Rectal smooth muscle tissue (tissue), 1 donor: Measurements from ENCODE around the gene KIFC1.
"Not testable (repeated sequence)": the region's sequence is repeated elsewhere in the genome, so short reads cannot be mapped to it uniquely, and the experiment has no call there.

Experiments used
- H3K27ac ChIP-seq: one replicate; pipeline ENCODE4 v1.7.0; 2013; ENCODE audit warnings: low read depth, low read length, inconsistent platforms
- H3K27me3 ChIP-seq: one replicate; pipeline ENCODE4 v1.7.0; 2013; ENCODE audit warnings: low read length; ENCODE audit not compliant: control insufficient read depth, insufficient read depth
- H3K36me3 ChIP-seq: one replicate; pipeline ENCODE4 v1.7.0; 2013; ENCODE audit warnings: low read length; ENCODE audit not compliant: control insufficient read depth, insufficient read depth
- H3K4me1 ChIP-seq: one replicate; pipeline ENCODE4 v1.7.0; 2013; ENCODE audit warnings: low read length; ENCODE audit not compliant: control insufficient read depth, insufficient read depth
- H3K4me3 ChIP-seq: one replicate; pipeline ENCODE4 v1.7.0; 2013; ENCODE audit warnings: low read length
- H3K9ac ChIP-seq: one replicate; pipeline ENCODE4 v1.7.0; 2013; ENCODE audit warnings: low read length

The KIFC1 gene

DNA sequence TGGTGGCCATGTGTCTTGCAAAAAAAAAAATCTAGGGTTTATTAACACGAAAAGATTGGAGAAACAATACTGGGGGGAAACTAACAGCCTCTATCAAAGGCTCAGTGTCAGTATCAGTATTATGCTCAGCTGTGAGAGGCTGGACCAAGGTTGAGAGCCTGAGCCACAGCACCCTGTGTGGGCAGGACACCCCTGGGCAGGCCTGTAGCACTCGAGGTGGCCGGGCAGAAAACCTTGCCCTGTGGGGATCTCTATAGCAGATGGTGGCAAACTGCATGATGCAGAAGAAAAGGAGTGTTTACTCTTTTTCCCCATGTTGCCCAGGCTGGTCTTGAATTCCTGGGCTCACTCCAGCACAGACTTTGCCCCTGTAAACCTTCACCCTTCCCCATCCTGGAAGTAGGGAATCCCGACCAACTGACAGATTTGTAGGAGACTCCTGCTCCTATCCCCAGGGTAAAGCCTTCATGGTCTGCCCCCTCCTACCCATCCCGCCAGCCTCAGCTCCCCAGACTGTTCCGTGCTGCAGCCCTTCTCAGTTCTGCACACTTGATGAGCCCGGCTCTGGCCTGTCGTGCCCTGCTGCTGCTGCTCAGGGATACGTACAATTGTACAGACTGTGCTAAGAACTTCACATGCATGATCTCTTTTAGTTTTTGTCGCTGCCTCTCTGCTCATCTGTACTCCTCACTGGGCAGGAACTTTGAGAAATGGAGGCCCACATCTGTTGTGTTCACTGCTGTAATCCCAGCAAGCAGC, 8.0 kb upstream of the KIFC1 start:
- no peak overlapping the region for H3K9ac ChIP-seq
- H3K27ac ChIP-seq, result no peak overlapping the region
- no peaks in the 10 kb centered on the region for H3K27me3 ChIP-seq
- H3K4me1 ChIP-seq, result peaks cover 3% of the 10 kb centered on the region
- H3K4me3 ChIP-seq, result no peak overlapping the region
- no peaks in the 10 kb centered on the region for H3K36me3 ChIP-seq

DNA sequence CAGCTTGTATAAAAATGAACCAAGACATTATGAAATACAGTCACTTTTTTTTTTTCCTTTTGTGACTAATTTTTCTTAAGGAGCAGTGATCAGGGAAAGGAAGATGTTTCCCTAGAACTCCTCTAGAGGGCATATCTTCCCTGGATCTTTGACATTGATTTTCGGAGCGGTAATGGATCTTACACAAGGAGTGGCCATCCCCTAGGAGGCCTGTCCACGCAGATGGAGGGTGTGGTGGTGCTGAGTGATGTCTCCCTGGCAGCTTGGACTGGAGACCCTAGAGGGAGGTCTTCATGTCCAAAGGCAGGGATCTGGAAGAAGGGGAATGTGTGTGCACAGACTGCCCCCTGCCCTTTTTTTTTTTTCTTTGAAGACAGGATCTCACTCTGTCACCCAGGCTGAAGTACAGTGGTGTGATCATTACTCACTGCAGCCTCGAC, 7.0 kb upstream of the KIFC1 start:
- Histone ChIP-seq H3K27ac (no peak overlapping the region), H3K36me3 (no peaks in the 10 kb centered on the region), H3K4me3 (no peak overlapping the region), H3K27me3 (no peaks in the 10 kb centered on the region), H3K9ac (no peak overlapping the region), H3K4me1 (peaks cover 3% of the 10 kb centered on the region)

DNA sequence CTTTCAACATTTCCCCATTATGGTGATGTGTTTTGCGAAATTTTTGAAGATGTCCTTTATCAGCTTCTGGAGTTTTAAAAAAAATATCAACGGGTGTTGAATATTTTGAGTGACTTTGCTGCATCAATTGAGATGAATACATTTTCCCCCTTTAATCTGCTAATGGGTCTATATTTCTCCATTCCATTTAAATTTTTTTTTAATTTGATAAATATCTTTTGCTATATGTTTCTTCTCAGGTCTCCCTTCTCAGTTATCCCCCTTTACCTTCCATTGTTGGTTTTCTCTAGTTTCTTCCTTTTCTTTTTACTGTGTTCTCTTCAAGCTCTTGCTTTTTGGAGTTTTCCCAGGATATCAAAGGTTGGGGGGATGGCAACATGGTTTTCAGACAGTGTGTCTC, 1.4 kb upstream of the KIFC1 start:
- Histone ChIP-seq H3K4me3 (no peak overlapping the region), H3K27me3 (no peaks in the 10 kb centered on the region), H3K36me3 (no peaks in the 10 kb centered on the region), H3K27ac (no peak overlapping the region), H3K4me1 (peaks cover 9% of the 10 kb centered on the region), H3K9ac (no peak overlapping the region)

DNA sequence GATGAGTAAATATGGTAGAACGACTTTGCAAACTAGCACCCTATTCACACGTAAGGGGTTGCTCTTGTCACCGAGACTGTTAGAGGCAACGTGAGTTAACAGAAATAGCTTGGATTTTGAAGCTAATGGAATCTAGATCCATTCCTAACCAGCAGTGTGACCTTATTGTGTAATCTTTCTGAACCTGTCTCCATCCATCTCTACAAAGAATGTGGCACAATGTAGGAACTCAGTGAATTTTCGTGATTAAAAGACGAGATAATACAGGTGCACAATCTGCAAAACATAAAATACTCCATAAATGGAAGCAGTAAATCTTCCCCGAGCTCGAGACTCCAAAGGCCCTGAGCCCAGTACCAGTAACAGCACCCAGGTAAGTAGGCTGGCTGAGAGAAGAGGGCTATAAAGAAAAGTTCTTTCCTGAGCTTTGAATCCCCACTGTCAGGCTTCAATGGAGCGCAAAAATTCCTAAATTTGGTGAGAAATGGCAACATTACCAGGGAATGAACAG, 801 bp upstream of the KIFC1 start:
- H3K27ac ChIP-seq, result peak overlapping the region; percentile 93
- H3K4me3 ChIP-seq, result peak overlapping the region; percentile 34
- H3K27me3 ChIP-seq, result no peaks in the 10 kb centered on the region
- peaks cover 9% of the 10 kb centered on the region for H3K4me1 ChIP-seq
- H3K36me3 ChIP-seq, result no peaks in the 10 kb centered on the region
- no peak overlapping the region for H3K9ac ChIP-seq

DNA sequence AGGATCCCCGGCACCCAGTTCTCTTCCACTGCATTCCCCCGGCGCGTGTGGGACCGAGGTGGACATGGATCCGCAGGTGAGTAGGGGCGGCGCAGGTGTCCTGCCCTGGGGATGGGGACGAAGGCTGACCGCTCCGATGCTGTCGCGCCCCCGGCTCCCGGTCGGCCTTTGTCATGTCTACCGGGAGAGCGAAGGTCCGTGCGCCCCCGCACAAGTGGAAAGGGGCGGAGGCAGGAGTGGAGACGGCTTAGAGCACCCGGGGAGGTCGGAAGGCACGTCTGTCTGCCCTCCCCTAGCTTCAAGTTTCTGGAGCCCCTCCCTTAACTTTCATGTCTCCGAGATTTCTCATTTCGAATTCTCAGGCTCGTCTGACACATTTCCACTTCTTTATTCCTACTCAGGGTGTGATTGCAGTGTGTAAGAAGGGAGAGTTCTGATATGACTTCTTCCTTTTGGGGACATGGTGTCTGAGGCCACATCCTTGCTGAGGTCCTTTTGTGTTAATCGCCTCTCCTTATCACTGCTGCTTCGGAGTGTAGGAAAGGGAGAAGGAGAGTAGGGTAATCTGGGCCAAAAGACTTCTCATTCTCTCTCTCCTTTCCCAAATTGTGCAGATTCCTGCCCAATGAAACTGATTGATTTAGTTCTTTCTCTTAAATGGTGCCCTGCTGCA, 435 bp downstream of the KIFC1 start:
- peak overlapping the region; percentile 86 for H3K4me3 ChIP-seq
- peak overlapping the region; percentile 93 for H3K27ac ChIP-seq
- H3K36me3 ChIP-seq, result no peaks in the 10 kb centered on the region
- peaks cover 9% of the 10 kb centered on the region for H3K4me1 ChIP-seq
- no peaks in the 10 kb centered on the region for H3K27me3 ChIP-seq
- peak overlapping the region; percentile 21 for H3K9ac ChIP-seq

DNA sequence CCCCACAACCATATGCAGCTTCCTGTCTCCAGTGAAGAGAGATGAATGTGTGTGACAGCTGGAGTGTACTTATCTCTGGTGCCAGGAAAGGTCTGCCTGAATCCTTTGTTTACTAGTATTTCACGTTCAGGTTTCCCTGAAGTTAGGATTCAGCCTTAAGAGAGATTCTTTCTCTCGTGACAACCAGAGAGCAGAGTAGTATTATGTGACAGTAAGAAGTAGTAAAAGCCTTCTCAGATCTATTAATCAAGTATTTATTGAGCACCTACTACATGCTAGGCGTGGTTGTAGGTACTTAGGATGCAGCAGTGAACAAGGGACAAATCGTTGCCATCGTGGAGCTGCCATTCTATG, 949 bp downstream of the KIFC1 start:
- H3K36me3 ChIP-seq, result no peaks in the 10 kb centered on the region
- H3K27me3 ChIP-seq, result no peaks in the 10 kb centered on the region
- peaks cover 9% of the 10 kb centered on the region for H3K4me1 ChIP-seq
- H3K9ac ChIP-seq, result no peak overlapping the region
- H3K4me3 ChIP-seq, result peak overlapping the region; percentile 86
- no peak overlapping the region for H3K27ac ChIP-seq

DNA sequence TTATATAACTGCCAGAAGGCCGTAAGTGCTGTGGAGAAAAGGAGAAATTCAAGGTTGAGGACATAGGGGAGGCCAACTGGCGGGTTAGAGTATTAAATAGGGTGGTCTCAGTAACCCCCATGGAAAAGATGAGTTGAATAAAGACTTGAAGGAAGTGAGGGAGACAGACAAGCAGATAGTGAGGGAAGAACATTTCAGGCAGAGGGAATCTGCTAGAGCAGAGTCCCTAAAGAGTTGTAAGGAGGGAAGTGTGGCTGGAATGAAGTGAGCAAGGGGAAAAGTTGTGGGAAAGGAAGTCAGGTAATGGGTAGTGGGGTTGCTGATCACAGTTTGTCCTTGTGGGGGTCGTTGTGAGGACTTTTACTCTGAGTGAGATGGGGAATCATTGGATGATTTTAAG, 1.4 kb downstream of the KIFC1 start:
- no peak overlapping the region for H3K4me3 ChIP-seq

DNA sequence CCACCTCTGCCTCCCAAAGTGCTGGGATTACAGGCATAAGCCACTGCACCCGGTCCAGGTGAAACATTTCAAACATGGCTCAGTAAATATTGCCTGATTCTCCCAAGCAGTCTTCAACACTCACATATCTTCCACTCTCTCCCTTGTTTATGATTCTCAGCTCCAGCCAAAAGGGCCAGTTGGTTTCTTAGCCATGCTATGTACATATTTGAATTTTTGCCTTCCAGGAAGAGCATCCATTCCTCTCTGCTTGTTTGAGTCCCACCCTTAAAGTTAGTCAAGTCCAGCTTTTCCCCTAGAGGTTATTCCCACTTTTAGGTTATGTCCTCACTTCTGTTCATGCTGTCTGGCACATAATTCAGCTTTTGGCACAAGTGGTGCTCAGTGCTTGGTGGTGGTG, 5.9 kb downstream of the KIFC1 start:
- Histone ChIP-seq H3K4me1 (no peaks in the 10 kb centered on the region), H3K27me3 (no peaks in the 10 kb centered on the region), H3K4me3 (no peak overlapping the region), H3K36me3 (no peaks in the 10 kb centered on the region), H3K9ac (no peak overlapping the region), H3K27ac (no peak overlapping the region)

More for the DNA sequence above, 1.4 kb downstream of the KIFC1 start:
- Histone ChIP-seq H3K27ac (no peak overlapping the region), H3K9ac (no peak overlapping the region), H3K36me3 (no peaks in the 10 kb centered on the region), H3K4me1 (peaks cover 9% of the 10 kb centered on the region), H3K27me3 (no peaks in the 10 kb centered on the region)

DNA sequence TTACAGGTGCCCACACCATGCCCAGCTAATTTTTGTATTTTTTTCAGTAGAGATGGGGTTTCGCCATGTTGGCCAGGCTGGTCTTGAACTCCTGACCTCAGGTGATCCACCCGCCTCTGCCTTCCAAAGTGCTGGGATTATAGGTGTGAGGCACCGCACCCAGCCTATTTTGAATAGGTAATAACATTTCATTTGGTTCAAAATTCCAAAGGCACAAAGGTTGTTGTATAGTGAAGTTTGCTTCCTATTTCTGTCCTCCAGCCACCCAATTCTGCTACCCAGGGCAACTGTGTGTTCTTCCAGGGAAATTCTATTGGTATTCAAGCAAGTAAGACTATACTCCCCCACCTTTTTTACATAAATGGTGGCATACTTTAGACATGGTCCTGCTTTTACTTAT, 7.0 kb downstream of the KIFC1 start:
- H3K4me3 ChIP-seq, result not testable (repeated sequence)

DNA sequence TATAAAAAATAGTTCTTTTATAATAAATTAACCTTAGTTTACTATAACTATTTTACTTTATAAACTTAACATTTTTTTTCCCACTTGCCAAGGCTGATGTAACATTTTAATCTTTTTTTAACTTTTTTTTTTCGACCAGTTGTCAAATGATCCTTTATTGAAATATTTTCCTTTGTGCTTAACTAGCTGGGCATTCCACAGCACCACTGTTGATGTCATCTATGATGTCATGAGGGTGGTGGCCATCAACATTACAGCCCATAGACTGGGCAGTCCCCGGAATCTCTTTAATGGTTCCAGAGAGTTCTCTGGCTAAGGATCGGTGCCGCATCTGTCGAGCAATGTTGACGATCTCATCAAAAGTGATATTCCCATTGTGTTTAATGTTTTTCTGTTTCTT, 8.3 kb downstream of the KIFC1 start:
- H3K4me1 ChIP-seq, H3K27me3 ChIP-seq, H3K4me3 ChIP-seq, H3K27ac ChIP-seq, H3K9ac ChIP-seq, H3K36me3 ChIP-seq: not testable (repeated sequence)

More for the DNA sequence above, 7.0 kb downstream of the KIFC1 start:
- H3K27me3 ChIP-seq, H3K9ac ChIP-seq, H3K4me1 ChIP-seq, H3K36me3 ChIP-seq, H3K27ac ChIP-seq: not testable (repeated sequence)

DNA sequence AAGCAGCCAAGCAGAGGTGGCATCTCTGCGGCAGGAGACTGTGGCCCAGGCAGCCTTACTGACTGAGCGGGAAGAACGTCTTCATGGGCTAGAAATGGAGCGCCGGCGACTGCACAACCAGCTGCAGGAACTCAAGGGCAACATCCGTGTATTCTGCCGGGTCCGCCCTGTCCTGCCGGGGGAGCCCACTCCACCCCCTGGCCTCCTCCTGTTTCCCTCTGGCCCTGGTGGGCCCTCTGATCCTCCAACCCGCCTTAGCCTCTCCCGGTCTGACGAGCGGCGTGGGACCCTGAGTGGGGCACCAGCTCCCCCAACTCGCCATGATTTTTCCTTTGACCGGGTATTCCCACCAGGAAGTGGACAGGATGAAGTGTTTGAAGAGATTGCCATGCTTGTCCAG, 13.3 kb downstream of the KIFC1 start:
- peaks cover 2% of the 10 kb centered on the region for H3K36me3 ChIP-seq
- no peaks in the 10 kb centered on the region for H3K4me1 ChIP-seq
- no peak overlapping the region for H3K9ac ChIP-seq
- no peak overlapping the region for H3K4me3 ChIP-seq
- H3K27me3 ChIP-seq, result no peaks in the 10 kb centered on the region
- H3K27ac ChIP-seq, result no peak overlapping the region

DNA sequence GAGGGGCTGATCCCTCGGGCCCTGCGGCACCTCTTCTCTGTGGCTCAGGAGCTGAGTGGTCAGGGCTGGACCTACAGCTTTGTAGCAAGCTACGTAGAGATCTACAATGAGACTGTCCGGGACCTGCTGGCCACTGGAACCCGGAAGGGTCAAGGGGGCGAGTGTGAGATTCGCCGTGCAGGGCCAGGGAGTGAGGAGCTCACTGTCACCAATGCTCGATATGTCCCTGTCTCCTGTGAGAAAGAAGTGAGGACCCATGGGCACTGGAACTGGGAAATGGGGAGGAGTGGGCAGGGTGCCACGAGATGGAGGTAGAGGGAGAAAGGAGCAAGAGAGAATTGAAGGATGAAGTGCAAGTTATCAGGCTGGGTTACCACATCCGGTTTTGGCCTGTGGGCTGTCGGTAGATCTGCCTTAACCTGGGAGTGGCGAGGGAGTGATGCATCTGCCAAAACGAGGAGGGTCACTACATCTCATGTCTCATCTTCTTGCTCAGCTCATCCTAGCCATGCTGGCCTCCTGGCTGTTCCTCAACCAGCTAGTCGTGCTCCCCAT, 13.8 kb downstream of the KIFC1 start:
- no peak overlapping the region for H3K9ac ChIP-seq
- no peak overlapping the region for H3K27ac ChIP-seq
- peaks cover 2% of the 10 kb centered on the region for H3K36me3 ChIP-seq
- H3K4me3 ChIP-seq, result no peak overlapping the region
- no peaks in the 10 kb centered on the region for H3K27me3 ChIP-seq
- H3K4me1 ChIP-seq, result no peaks in the 10 kb centered on the region
